Measurements from ENCODE around the gene PRMT2.
"Not testable (repeated sequence)": the region's sequence is repeated elsewhere in the genome, so short reads cannot be mapped to it uniquely, and the experiment has no call there.

The PRMT2 gene

DNA sequence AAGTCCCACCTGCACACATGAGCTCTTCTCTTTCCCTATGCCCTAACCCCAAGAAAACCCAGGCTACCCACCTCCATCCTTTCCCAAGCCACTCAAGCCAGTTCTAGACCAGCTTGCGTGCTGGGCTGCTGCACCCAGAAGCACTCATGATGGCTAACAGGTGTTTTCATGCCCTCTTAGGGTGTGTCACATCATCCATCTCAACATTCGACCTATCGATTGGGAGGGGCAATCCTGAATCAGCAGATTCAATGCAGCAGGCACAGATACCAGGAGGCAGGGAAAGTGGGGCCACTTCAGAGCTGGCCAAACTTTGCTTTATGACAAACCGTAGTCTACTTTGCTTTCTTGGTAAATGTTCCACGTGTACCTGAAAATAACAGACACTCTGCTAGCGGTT lies 6.6 kb upstream of the PRMT2 start:
- Histone ChIP-seq H3K27ac (ENCODE audit: low read length) (no peak overlapping the region), H3K27me3 (ENCODE audit: control insufficient read depth, insufficient read depth, low read length) (no peaks in the 10 kb centered on the region), H3K9me3 (ENCODE audit: control insufficient read depth, insufficient read depth, low read length) (peaks cover 2% of the 10 kb centered on the region; the same call in 1 of the 2 replicates), H3K4me1 (ENCODE audit: control insufficient read depth, insufficient read depth, low read length) (no peaks in the 10 kb centered on the region), H3K4me3 (ENCODE audit: low read length) (no peak overlapping the region), H3K36me3 (ENCODE audit: control insufficient read depth, insufficient read depth, low read length) (no peaks in the 10 kb centered on the region)
- DNase-seq (ENCODE audit: low read depth, low spot score), result no peak
- no CpG with 5 or more reads among the region's 6 CpGs for WGBS (ENCODE audit: insufficient coverage, insufficient read length)

DNA sequence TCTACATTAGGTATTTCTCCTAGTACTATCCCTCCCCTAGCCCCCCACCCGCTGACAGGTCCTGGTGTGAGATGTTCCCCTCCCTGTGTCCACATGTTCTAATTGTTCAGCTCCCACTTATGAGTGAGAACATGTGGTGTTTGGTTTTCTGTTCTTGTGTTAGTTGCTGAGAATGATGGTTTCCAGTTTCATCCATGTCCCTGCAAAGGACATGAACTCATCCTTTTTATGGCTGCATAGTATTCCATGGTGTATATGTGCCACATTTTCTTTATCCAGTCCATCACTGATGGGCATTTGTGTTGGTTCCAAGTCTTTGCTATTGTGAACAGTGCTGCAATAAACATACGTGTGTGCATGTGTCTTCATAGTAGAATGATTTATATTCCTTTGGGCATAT lies 4.6 kb upstream of the PRMT2 start:
- WGBS (ENCODE audit: insufficient coverage, insufficient read length), result no CpG with 5 or more reads among the region's 2 CpGs
- not testable (repeated sequence) for H3K4me1 ChIP-seq (ENCODE audit: control insufficient read depth, insufficient read depth, low read length); H3K36me3 ChIP-seq (ENCODE audit: control insufficient read depth, insufficient read depth, low read length); H3K27ac ChIP-seq (ENCODE audit: low read length); H3K9me3 ChIP-seq (ENCODE audit: control insufficient read depth, insufficient read depth, low read length); H3K4me3 ChIP-seq (ENCODE audit: low read length); DNase-seq (ENCODE audit: low read depth, low spot score); H3K27me3 ChIP-seq (ENCODE audit: control insufficient read depth, insufficient read depth, low read length)

DNA sequence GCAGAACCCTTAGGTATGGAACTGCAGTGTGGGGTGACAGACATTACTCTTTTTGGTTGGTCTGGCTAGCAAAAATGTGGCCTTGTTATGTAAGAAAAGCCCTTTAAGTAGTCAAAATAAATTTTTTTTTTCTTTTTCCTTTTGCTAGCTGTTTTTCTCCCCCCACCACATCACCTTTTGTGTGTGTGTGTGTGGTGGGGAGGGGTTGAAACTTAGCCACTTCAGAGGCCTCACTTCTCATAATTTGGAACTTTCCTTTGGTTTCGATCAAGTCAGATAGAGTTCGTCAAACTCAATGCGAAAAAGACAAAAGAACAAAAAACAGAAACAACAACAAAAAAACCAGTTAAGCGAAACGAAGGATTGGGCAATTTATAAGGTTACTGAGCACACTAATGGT lies 1.9 kb upstream of the PRMT2 start:
- no peaks in the 10 kb centered on the region for H3K9me3 ChIP-seq (ENCODE audit: control insufficient read depth, insufficient read depth, low read length)
- no peaks in the 10 kb centered on the region for H3K36me3 ChIP-seq (ENCODE audit: control insufficient read depth, insufficient read depth, low read length)
- H3K4me3 ChIP-seq (ENCODE audit: low read length), result no peak overlapping the region
- H3K27ac ChIP-seq (ENCODE audit: low read length), result no peak overlapping the region
- 0 out of 2 replicates have a peak, but pooled peaks cover 2% of the 10 kb centered on the region for H3K4me1 ChIP-seq (ENCODE audit: control insufficient read depth, insufficient read depth, low read length)
- no peaks in the 10 kb centered on the region for H3K27me3 ChIP-seq (ENCODE audit: control insufficient read depth, insufficient read depth, low read length)
- no peak for DNase-seq (ENCODE audit: low read depth, low spot score)
- WGBS (ENCODE audit: insufficient coverage, insufficient read length), result no CpG with 5 or more reads among the region's 5 CpGs

DNA sequence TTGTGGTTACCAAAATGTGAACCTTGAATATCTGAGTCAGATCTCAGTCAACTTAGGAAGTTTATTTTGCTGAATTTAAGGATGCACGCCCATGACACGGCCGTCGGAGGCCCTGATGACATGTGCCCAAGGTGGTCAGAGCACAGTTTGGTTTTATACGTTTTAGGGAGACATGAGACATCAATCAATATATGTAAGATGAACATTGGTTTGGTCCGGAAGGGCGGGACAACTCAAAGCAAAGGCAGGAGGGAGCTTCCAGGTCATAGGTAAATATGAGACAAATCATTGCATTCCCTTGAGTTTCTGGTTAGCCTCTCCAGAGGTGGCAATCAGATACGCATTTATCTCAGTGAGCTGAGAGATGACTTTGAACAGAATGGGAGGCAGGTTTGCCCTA lies 1.0 kb upstream of the PRMT2 start:
- Histone ChIP-seq H3K9me3 (ENCODE audit: control insufficient read depth, insufficient read depth, low read length) (no peaks in the 10 kb centered on the region), H3K27ac (ENCODE audit: low read length) (no peak overlapping the region), H3K27me3 (ENCODE audit: control insufficient read depth, insufficient read depth, low read length) (no peaks in the 10 kb centered on the region), H3K4me1 (ENCODE audit: control insufficient read depth, insufficient read depth, low read length) (0 out of 2 replicates have a peak, but pooled peaks cover 2% of the 10 kb centered on the region), H3K36me3 (ENCODE audit: control insufficient read depth, insufficient read depth, low read length) (no peaks in the 10 kb centered on the region), H3K4me3 (ENCODE audit: low read length) (no peak overlapping the region)
- no CpG with 5 or more reads among the region's 8 CpGs for WGBS (ENCODE audit: insufficient coverage, insufficient read length)
- no peak for DNase-seq (ENCODE audit: low read depth, low spot score)

DNA sequence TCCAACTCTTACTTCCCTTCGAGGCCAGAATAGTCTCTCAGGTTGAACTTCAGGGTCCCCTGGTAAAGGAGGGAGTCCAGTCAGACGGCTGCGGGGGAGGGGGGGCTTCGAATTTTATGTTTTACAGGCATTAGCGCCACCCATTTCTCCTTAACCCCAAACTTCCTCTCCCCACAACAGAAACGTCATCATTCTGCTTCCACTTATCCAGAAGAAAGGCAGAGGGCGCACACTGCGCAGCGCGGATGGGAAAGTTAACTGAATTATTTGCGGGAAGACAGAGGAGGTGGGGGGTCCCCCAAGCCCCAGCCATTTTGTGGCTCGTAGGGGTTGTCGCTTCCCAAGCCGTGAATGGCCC lies 529 bp upstream of the PRMT2 start:
- Histone ChIP-seq H3K9me3 (ENCODE audit: control insufficient read depth, insufficient read depth, low read length) (no peaks in the 10 kb centered on the region), H3K27me3 (ENCODE audit: control insufficient read depth, insufficient read depth, low read length) (no peaks in the 10 kb centered on the region), H3K36me3 (ENCODE audit: control insufficient read depth, insufficient read depth, low read length) (no peaks in the 10 kb centered on the region), H3K27ac (ENCODE audit: low read length) (no peak overlapping the region), H3K4me1 (ENCODE audit: control insufficient read depth, insufficient read depth, low read length) (0 out of 2 replicates have a peak, but pooled peaks cover 2% of the 10 kb centered on the region), H3K4me3 (ENCODE audit: low read length) (peak overlapping the region; percentile 46; the same call in 1 of the 2 replicates)
- no CpG with 5 or more reads among the region's 14 CpGs for WGBS (ENCODE audit: insufficient coverage, insufficient read length)
- peak; percentile 37 for DNase-seq (ENCODE audit: low read depth, low spot score)

DNA sequence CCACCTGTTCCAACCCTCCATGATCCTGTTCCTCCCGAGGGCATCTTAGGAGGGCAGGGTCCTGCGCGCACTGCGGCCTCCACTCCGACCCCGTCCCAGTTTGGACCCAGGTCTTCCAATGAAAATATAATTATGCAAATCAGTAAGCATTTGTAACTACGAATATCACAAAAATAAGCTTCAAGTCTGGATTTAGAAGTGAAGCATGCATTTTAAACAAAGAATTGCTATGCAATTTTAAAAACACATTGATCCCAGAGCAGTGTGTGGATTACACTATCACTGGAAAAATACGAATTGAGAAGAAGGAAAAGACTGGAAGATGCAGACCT lies 673 bp downstream of the PRMT2 start:
- no peaks in the 10 kb centered on the region for H3K36me3 ChIP-seq (ENCODE audit: control insufficient read depth, insufficient read depth, low read length)
- H3K4me1 ChIP-seq (ENCODE audit: control insufficient read depth, insufficient read depth, low read length), result 0 out of 2 replicates have a peak, but pooled peaks cover 2% of the 10 kb centered on the region
- H3K4me3 ChIP-seq (ENCODE audit: low read length), result peak overlapping the region; percentile 84; the same call in 1 of the 2 replicates
- H3K27me3 ChIP-seq (ENCODE audit: control insufficient read depth, insufficient read depth, low read length), result no peaks in the 10 kb centered on the region
- no CpG with 5 or more reads among the region's 8 CpGs for WGBS (ENCODE audit: insufficient coverage, insufficient read length)
- no peak for DNase-seq (ENCODE audit: low read depth, low spot score)
- H3K27ac ChIP-seq (ENCODE audit: low read length), result no peak overlapping the region
- H3K9me3 ChIP-seq (ENCODE audit: control insufficient read depth, insufficient read depth, low read length), result no peaks in the 10 kb centered on the region

DNA sequence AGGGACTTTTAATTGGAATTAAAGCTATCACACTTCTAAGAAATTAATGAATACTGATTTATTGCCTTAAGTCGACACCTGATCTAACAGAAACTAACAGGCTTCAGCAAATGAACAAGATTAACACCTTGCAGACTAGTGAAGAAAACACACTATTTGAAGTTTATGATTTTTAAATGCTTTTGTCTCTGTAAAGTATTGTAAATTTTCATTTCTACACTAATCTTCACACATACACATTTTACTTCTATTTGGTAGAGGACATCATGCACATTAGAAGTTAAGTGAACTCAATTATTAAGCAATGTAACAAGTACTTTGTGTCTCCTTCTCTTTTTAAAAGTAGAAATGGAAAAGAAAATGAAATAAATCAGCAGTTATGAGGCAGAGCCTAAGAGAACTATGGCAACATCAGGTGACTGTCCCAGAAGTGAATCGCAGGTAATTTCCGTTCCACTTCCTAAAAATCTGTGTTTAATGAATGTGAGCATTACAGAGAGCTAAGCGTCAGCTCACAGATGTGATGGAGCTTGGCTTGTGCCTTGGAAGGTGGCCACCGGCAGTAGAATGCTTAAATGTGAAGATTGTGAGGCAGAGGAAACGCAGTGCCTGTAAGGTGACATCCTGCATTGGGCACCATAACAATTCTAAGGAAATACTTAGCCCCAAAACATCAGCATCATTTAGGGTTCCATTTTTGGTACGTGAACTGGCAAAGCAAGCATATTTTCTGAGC lies 1.2 kb downstream of the PRMT2 start:
- no peak overlapping the region for H3K4me3 ChIP-seq (ENCODE audit: low read length)
- H3K27me3 ChIP-seq (ENCODE audit: control insufficient read depth, insufficient read depth, low read length), result no peaks in the 10 kb centered on the region
- no peaks in the 10 kb centered on the region for H3K9me3 ChIP-seq (ENCODE audit: control insufficient read depth, insufficient read depth, low read length)
- no peak overlapping the region for H3K27ac ChIP-seq (ENCODE audit: low read length)
- H3K36me3 ChIP-seq (ENCODE audit: control insufficient read depth, insufficient read depth, low read length), result peaks cover 2% of the 10 kb centered on the region; the same call in 1 of the 2 replicates
- H3K4me1 ChIP-seq (ENCODE audit: control insufficient read depth, insufficient read depth, low read length), result 0 out of 2 replicates have a peak, but pooled peaks cover 2% of the 10 kb centered on the region
- no peak for DNase-seq (ENCODE audit: low read depth, low spot score)
- WGBS (ENCODE audit: insufficient coverage, insufficient read length), result no CpG with 5 or more reads among the region's 7 CpGs

DNA sequence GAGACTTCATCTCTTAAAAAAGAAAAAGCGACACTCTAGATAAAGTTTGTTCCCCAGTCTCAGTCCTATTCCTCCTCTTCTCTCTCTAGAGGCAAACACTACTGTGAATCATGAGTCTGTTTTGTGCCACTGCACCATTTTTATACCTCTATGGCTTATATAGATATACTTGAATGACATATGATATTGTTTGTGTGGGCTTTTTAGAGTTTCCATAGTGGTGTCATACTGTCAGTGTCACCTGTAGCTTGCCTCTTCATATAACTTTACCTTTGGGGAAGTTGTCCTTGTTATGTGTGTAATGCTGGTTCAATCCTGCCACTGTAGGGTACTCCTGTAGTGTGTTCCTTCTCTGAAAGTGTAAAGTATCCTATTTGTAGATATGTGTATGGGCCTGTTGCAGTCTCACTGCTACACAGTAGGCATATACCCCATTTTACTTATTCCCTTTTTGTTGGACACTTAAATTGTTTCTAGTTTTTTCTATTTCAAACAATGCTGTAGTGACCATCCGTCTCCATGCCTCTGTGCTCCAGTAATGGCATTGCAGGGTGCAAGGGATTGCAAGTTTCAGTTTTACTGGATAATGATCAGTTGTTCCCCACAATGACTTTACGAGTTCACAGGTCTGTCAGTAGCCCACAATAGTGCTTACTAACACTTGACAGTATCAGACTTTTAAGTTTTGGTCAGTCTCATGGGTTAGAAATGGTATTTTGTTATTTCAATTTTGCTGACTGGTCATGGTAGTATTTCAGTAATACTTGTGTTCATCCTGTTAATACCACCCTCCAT lies 2.7 kb downstream of the PRMT2 start:
- H3K4me1 ChIP-seq (ENCODE audit: control insufficient read depth, insufficient read depth, low read length), result 0 out of 2 replicates have a peak, but pooled peaks cover 2% of the 10 kb centered on the region
- H3K9me3 ChIP-seq (ENCODE audit: control insufficient read depth, insufficient read depth, low read length), result no peaks in the 10 kb centered on the region
- no peaks in the 10 kb centered on the region for H3K27me3 ChIP-seq (ENCODE audit: control insufficient read depth, insufficient read depth, low read length)
- no peak overlapping the region for H3K27ac ChIP-seq (ENCODE audit: low read length)
- no CpG with 5 or more reads among the region's 3 CpGs for WGBS (ENCODE audit: insufficient coverage, insufficient read length)
- H3K4me3 ChIP-seq (ENCODE audit: low read length), result no peak overlapping the region
- no peak for DNase-seq (ENCODE audit: low read depth, low spot score)
- H3K36me3 ChIP-seq (ENCODE audit: control insufficient read depth, insufficient read depth, low read length), result peaks cover 2% of the 10 kb centered on the region; the same call in 1 of the 2 replicates

DNA sequence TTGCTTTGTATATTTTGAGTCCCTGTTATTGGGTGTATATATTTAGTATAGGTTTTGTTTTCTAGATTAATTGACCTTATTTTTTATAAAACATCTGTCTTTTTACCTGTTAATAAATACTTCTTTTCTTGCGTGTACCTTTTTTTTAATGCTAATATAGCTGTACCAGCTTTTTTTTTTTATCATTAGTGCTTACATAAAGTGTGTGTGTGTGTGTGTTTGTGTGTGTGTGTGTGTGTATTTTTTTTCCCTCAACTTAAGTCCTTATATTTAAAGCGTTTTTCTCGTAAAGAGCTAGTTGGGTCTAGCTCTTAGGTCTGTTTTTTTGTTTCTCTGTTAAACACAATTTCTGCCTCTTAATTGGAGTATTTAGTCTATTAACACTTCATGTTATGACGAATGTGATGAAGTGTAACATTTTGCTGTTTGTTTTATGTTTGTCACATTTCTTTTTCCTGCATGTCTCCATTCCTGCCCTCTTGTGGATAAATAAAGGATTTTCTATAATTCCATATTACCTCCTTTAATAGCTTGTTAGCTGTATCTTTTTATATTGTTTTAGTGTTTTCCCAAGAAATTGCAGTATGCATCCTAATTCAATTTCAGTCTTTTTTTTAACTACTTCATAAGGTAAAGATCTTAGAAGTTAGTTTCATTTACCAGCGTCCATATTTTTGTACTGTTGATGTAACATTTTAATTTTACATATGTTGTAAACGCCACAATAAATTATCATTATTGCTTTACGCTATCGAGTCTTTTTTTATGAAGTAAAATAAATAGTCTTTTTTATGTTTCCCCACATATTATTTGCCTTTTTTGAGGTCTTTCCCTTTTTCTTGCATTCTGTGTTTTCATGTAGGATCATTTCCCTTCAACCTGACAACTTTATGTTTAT lies 4.3 kb downstream of the PRMT2 start:
- H3K4me1 ChIP-seq (ENCODE audit: control insufficient read depth, insufficient read depth, low read length), result no peaks in the 10 kb centered on the region
- no peaks in the 10 kb centered on the region for H3K9me3 ChIP-seq (ENCODE audit: control insufficient read depth, insufficient read depth, low read length)
- DNase-seq (ENCODE audit: low read depth, low spot score), result no peak
- no peak overlapping the region for H3K4me3 ChIP-seq (ENCODE audit: low read length)
- H3K36me3 ChIP-seq (ENCODE audit: control insufficient read depth, insufficient read depth, low read length), result peaks cover 5% of the 10 kb centered on the region
- no peak overlapping the region for H3K27ac ChIP-seq (ENCODE audit: low read length)
- whole genome bisulfite sequencing (ENCODE audit: insufficient coverage, insufficient read length), result no CpG with 5 or more reads among the region's 8 CpGs
- no peaks in the 10 kb centered on the region for H3K27me3 ChIP-seq (ENCODE audit: control insufficient read depth, insufficient read depth, low read length)

DNA sequence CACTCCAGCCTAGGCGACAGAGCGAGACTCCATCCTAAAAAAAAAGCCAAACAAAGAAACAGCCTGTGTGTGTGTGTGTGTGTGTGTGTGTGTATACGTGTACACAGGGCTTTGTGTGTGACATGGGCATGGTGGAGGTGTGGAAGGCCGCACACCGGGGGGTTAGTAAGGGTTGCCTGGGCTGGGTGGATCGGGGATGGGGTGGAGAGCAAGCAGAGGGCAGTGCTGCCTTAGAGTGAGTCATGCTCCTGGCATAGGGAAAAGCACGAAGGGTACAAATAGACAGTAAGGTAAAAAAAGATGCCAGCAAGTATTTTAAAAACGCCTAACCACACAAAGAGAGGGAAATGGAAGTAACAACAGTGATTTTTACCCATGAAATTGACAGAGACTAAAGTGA lies 6.2 kb downstream of the PRMT2 start:
- H3K27me3 ChIP-seq (ENCODE audit: control insufficient read depth, insufficient read depth, low read length), result no peaks in the 10 kb centered on the region
- no peak for DNase-seq (ENCODE audit: low read depth, low spot score)
- no peaks in the 10 kb centered on the region for H3K9me3 ChIP-seq (ENCODE audit: control insufficient read depth, insufficient read depth, low read length)
- H3K4me3 ChIP-seq (ENCODE audit: low read length), result no peak overlapping the region
- WGBS (ENCODE audit: insufficient coverage, insufficient read length), result no CpG with 5 or more reads among the region's 8 CpGs
- no peaks in the 10 kb centered on the region for H3K4me1 ChIP-seq (ENCODE audit: control insufficient read depth, insufficient read depth, low read length)
- H3K36me3 ChIP-seq (ENCODE audit: control insufficient read depth, insufficient read depth, low read length), result peaks cover 9% of the 10 kb centered on the region
- H3K27ac ChIP-seq (ENCODE audit: low read length), result no peak overlapping the region

All from iPS DF 6.9 (cell line).